HL-60/S4 treated with phorbol 12-myristate 13-acetate at 8.2 ng/mL for 4 days and 3 days (cell line): ENCODE data around the gene FBXO36.

Source experiments
- in situ Hi-C: fragments of 300-500 bp; cut with MboI; formaldehyde crosslinking; loops from 2 replicates; pipeline ENCODE4 v1.15.0; 2022; ENCODE audit warnings: low sequenced_read_pairs

FBXO36 gene

GRCh38 chr2:230042195-230042594, 119.9 kb downstream of the FBXO36 start:
- in situ Hi-C loops, result no loop called here

DNA sequence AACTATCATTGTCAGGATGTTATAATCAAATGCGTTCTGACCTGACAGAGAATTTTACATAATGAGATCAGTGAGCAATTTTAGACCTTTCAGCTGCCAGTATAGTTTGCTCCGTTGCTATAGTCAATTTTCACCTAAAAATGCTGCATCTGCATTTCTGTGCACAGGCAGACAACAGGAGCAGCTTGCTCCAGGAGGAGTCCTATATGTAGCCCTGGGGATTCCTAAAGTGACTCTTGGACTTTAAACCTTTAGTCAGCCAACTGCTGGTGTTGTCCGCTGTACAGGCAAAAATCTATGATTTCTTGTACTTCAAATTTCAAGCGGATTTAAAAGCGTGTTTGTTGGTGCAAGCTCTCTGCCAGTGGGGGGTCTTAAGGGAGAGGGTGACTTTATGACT, 120.7 kb downstream of the FBXO36 start:
- in situ Hi-C loops, result no loop called here

- in situ Hi-C loops, result no loop called here
These were observed 121.2 kb downstream of the FBXO36 start for GRCh38 chr2:230043461-230043860.

GRCh38 chr2:230046491-230046890, 124.2 kb downstream of the FBXO36 start:
- in situ Hi-C loops, result no loop called here

- in situ Hi-C loops, result no loop called here
These were observed 125.8 kb downstream of the FBXO36 start for GRCh38 chr2:230048010-230048671.

DNA sequence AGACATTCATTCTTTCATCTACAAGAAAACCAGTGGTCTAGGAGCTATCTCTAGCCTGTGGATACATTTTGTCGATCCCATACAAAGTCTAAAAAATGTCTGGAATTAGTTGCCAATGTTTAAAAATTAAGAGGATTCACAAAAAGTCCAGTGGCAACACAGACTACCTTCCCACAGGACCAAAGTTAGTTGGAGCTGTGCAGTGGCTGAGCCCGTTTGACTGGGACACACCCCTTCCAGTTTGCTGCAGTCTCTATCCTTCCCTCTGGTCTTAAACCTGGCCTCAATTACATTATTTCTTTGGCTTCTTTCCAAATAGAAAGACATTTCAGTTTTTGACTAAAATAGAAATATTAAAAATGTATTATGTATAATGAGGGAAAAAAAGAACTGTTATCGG, 127.8 kb downstream of the FBXO36 start:
- in situ Hi-C loops, result no loop called here

GRCh38 chr2:230052299-230052698, 130.0 kb downstream of the FBXO36 start:
- in situ Hi-C loops, result no loop called here

GRCh38 chr2:230053753-230054478, 131.6 kb downstream of the FBXO36 start:
- in situ Hi-C loops, result no loop called here

GRCh38 chr2:230060672-230061293, 138.5 kb downstream of the FBXO36 start:
- in situ Hi-C loops, result no loop called here
